HG02973 (cell line): Measurements from ENCODE around the gene LOC128125822.
"Not testable (repeated sequence)": the region's sequence is repeated elsewhere in the genome, so short reads cannot be mapped to it uniquely, and the experiment has no call there.

ENCODE experiments used
- ATAC-seq: cut with Tn5 transposase; IDR thresholded peaks from one replicate; pipeline ENCODE4 v1.9.1; 2021; ENCODE audit warnings: moderate library complexity; ENCODE audit not compliant: unreplicated experiment

LOC128125822 gene

GRCh38 chr6:63581355-63582013, 9.2 kb downstream of the LOC128125822 start:
- ATAC-seq = no peak

DNA sequence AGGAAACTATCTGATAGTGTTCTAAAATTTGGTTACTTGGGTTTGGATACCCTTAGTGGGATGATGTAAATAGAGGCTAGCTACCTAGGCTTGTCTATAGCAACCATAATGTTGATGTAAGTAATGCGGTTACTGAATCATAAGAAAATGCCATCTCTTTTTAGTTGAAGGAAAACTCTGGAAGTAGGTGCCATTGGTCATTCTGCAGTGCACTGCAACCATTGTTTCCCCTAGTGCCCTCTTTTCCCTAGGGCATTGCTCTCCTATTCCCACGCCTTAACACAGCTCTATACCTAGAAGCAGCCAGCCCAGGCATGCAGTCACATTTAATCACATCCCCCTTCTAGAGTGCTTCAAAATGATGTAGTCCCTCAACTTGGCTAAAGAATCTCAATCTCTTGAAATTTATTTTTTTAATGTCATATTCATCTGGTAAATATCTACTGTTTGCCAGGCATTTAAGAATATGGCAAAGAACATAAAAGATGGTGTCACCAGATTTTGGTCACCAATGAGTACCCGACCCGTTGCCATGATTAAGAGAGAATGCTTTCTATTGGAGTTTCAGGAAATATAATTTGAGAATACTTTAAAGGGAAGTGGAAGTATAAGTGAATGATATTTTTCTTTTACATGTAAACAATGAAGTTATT, 10.4 kb downstream of the LOC128125822 start:
- no peak for ATAC-seq

DNA sequence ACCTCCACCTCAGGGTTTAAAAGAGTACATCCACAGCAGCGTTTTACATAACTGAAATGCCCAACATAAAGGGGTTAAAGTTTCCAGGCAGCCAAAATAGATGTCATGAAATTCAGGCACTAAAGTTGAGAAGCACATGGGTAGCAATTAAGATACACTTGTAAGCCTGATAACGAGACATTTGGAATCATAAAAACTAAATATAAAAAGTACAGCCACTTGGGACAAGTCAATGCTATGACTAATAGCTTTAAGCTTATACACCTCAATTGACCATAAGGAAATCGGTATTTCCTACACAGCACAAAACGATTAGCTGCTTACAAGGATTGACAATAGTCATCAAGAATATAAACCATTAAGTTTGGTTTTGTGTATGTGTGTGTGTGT, 11.8 kb downstream of the LOC128125822 start:
- ATAC-seq = no peak

- no peak for ATAC-seq
Measured at GRCh38 chr6:63584566-63584965, 12.3 kb downstream of the LOC128125822 start.

DNA sequence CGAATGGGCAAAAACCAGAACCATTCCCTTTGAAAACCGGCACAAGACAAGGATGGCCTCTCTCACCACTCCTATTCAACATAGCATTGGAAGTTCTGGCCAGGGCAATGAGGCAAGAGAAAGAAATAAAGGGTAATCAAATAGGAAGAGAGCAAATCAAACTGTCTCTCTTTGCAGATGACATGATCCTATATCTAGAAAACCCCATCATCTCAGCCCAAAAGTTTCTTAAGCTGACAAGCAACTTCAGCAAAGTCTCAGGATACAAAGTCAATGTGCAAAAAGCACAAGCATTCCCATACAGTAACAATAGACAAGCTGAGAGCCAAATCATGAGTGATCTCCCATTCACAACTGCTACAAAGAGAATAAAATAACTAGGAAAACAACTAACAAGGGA, 13.4 kb downstream of the LOC128125822 start:
- ATAC-seq = not testable (repeated sequence)

- no peak for ATAC-seq
Measured at GRCh38 chr6:63589952-63590411, 17.7 kb downstream of the LOC128125822 start.

- ATAC-seq = no peak
Measured at GRCh38 chr6:63592886-63593285, 20.6 kb downstream of the LOC128125822 start.

GRCh38 chr6:63597141-63598048, 25.1 kb downstream of the LOC128125822 start:
- ATAC-seq = no peak

- ATAC-seq = peak; percentile 100
Measured at GRCh38 chr6:63598049-63599036, 26.1 kb downstream of the LOC128125822 start.

GRCh38 chr6:63599243-63599642, 27.0 kb downstream of the LOC128125822 start:
- no peak for ATAC-seq

- no peak for ATAC-seq
Measured at GRCh38 chr6:63600136-63600535, 27.9 kb downstream of the LOC128125822 start.

- no peak for ATAC-seq
Measured at GRCh38 chr6:63609231-63609630, 37.0 kb downstream of the LOC128125822 start.

GRCh38 chr6:63610944-63611343, 38.7 kb downstream of the LOC128125822 start:
- no peak for ATAC-seq

DNA sequence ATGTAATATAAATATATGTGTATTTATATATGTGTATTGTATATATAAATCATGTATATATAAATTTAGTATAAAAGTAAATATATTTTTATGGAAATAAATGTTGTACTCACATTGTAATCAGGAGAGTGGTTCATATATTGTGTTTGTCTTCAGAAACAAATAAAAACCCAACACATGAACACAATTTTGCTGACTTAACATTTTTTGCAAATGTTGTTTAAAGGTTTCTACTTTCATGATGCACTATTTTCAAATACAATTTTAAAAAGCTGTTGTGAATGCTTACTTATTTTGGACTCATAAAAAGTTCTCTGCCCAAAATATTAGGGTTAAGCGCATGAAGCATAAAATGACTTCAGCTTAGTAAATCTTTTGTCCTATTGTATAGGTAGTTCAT, 39.3 kb downstream of the LOC128125822 start:
- no peak for ATAC-seq

DNA sequence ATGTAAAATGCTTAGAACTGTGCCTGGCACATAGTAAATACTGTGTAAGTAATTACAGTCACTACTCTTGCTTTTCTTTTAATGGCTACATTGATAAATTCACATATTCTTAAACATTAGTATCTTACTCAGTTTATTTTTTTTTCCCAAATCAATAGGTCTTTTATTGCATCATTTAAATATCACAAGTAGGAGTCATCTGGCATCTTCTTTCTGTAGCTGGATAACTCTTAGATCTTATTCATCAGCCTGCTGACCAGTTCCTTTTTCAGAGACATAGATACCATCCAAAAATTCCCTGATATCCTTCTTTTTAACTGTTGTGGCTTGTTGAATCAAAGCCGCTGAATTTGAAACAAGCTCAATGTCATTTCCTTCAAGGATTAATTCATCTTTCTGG, 43.3 kb downstream of the LOC128125822 start:
- no peak for ATAC-seq
